OCI-LY7 (cell line): ENCODE data around the gene PLPP4. TPM values are rescaled to one million over a fixed set of nuclear protein-coding genes. Genes with fewer than 3 reads are reported as not detected.

Experiments used
- BruUV-seq: library from RNA; stranded (reverse); fragments of 400-500 nt; replicated peaks from 2 replicates; lab custom pipeline; 2021; lab: Mats Ljungman, UMichigan
- CTCF ChIA-PET: fragments of 300-600 bp; sonication (Branson Sonifier 250); formaldehyde crosslinking; loops from one replicate; lab custom pipeline; 2022; ENCODE audit warnings: antibody characterized with exemption; ENCODE audit not compliant: unreplicated experiment; lab: Charles Lee
- POLR2A ChIA-PET: fragments of 300-600 bp; sonication (Branson Sonifier 250); formaldehyde crosslinking; loops from one replicate; lab custom pipeline; 2022; ENCODE audit warnings: antibody characterized with exemption; lab: Charles Lee
- DNase-seq: peaks from one replicate; pipeline ENCODE4 v3.0.0-alpha.2; 2015; ENCODE audit warnings: low spot score
- H2AFZ ChIP-seq: fragments of 200-600 bp; sonication (generic), shearing (Covaris generic); 2 replicates; pipeline ENCODE4 v1.6.1; 2014; ENCODE audit warnings: mild to moderate bottlenecking, antibody characterized with exemption, low read length, moderate library complexity
- H3K27ac ChIP-seq: fragments of 200-600 bp; sonication (generic); 2 replicates; pipeline ENCODE4 v1.5.1; 2014; ENCODE audit warnings: mixed run types, low read depth, mild to moderate bottlenecking, moderate library complexity, low read length, inconsistent platforms; ENCODE audit not compliant: poor library complexity, severe bottlenecking
- H3K36me3 ChIP-seq: fragments of 200-600 bp; sonication (generic); 2 replicates; pipeline ENCODE4 v1.6.1; 2014; ENCODE audit warnings: mild to moderate bottlenecking, antibody characterized with exemption, low read length, moderate library complexity, mixed read lengths; ENCODE audit not compliant: insufficient read depth
- H3K4me1 ChIP-seq: fragments of 200-600 bp; sonication (generic); 2 replicates; pipeline ENCODE4 v1.5.1; 2014; ENCODE audit warnings: mild to moderate bottlenecking, low read length; ENCODE audit not compliant: insufficient read depth, poor library complexity, severe bottlenecking
- H3K4me2 ChIP-seq: fragments of 200-600 bp; sonication (generic); 2 replicates; pipeline ENCODE4 v1.6.1; 2014; ENCODE audit warnings: mild to moderate bottlenecking, low read length
- H3K4me3 ChIP-seq: fragments of 200-600 bp; sonication (generic); 2 replicates; pipeline ENCODE4 v1.5.1; 2014; ENCODE audit warnings: mild to moderate bottlenecking, low read depth, low read length; ENCODE audit not compliant: poor library complexity, severe bottlenecking
- H3K79me2 ChIP-seq: fragments of 200-600 bp; sonication (generic); 2 replicates; pipeline ENCODE4 v1.6.1; 2016; ENCODE audit warnings: low read depth, mild to moderate bottlenecking, low read length, moderate library complexity, mixed read lengths; ENCODE audit not compliant: insufficient read depth
- H3K9me2 ChIP-seq: fragments of 200-600 bp; sonication (generic); 2 replicates; pipeline ENCODE4 v1.6.1; 2016; ENCODE audit warnings: mild to moderate bottlenecking, low read length, mixed read lengths; ENCODE audit not compliant: insufficient read depth
- H3K9me3 ChIP-seq: fragments of 200-600 bp; sonication (generic); 2 replicates; pipeline ENCODE4 v1.6.1; 2014; ENCODE audit warnings: mild to moderate bottlenecking, mixed run types, low read length, mixed read lengths
- H4K20me1 ChIP-seq: fragments of 200-600 bp; sonication (generic); 2 replicates; pipeline ENCODE4 v1.6.1; 2014; ENCODE audit warnings: mild to moderate bottlenecking, antibody characterized with exemption, low read length, moderate library complexity, mixed read lengths; ENCODE audit not compliant: insufficient read depth
- CTCF ChIP-seq: fragments of 200-600 bp; sonication (generic); conservative IDR thresholded peaks from 2 replicates; pipeline ENCODE4 v1.5.1; 2014; ENCODE audit warnings: mild to moderate bottlenecking, antibody characterized with exemption, low read length, moderate library complexity, mixed read lengths
- EZH2phosphoT487 ChIP-seq: fragments of 200-600 bp; sonication (generic); IDR thresholded peaks from 2 replicates; pipeline ENCODE4 v1.6.1; 2018; ENCODE audit warnings: low read depth, borderline replicate concordance, mild to moderate bottlenecking, mixed run types, antibody characterized with exemption, low read length, moderate library complexity, mixed read lengths
- intact Hi-C: fragments of 100-400 bp; cut with micrococcal nuclease; formaldehyde crosslinking; loops from one replicate; pipeline ENCODE4 v1.10.0; 2022; ENCODE audit not compliant: unreplicated experiment
- total RNA-seq, 2 experiments: library from RNA; depleted of rRNA in 1 of 2; stranded (reverse); fragments of >200 nt in 1 of 2; shearing (Covaris generic) in 1 of 2; gene quantifications; 2 replicates each; pipeline ENCODE4 v1.2.3, GENCODE V29; 2014 to 2022

PLPP4 gene
- total RNA-seq, 2 experiments from 2014 or later, result not detected

GRCh38 chr10:120538091-120538490 lies 81.1 kb downstream of the PLPP4 start:
- ChIA-PET POLR2A (no interaction called here), CTCF (no interaction called here)
- H4K20me1 ChIP-seq, result no peaks in the 10 kb centered on the region
- no peaks in the 10 kb centered on the region for H3K4me1 ChIP-seq
- intact Hi-C loops, result no loop called here
- DNase-seq, result no peak
- no peak overlapping the region for H3K27ac ChIP-seq
- no peak overlapping the region for H2AFZ ChIP-seq
- BruUV-seq, result no TSS peak
- no peak overlapping the region for H3K4me2 ChIP-seq
- H3K9me2 ChIP-seq, result 0 out of 2 replicates have a peak, but pooled peaks cover 5% of the 10 kb centered on the region
- H3K79me2 ChIP-seq, result no peaks in the 10 kb centered on the region
- H3K4me3 ChIP-seq, result no peak overlapping the region
- H3K9me3 ChIP-seq, result no peaks in the 10 kb centered on the region
- TF ChIP-seq EZH2phosphoT487, result no peak
- no peak for TF ChIP-seq CTCF
- H3K36me3 ChIP-seq, result no peaks in the 10 kb centered on the region

GRCh38 chr10:120539076-120539475 lies 82.0 kb downstream of the PLPP4 start:
- no peak overlapping the region for H3K27ac ChIP-seq
- H3K4me3 ChIP-seq, result no peak overlapping the region
- ChIA-PET CTCF (no interaction called here), POLR2A (no interaction called here)
- no TSS peak for BruUV-seq
- H3K4me2 ChIP-seq, result no peak overlapping the region
- H3K9me3 ChIP-seq, result no peaks in the 10 kb centered on the region
- 0 out of 2 replicates have a peak, but pooled peaks cover 5% of the 10 kb centered on the region for H3K9me2 ChIP-seq
- no peaks in the 10 kb centered on the region for H3K79me2 ChIP-seq
- intact Hi-C loops, result no loop called here
- H3K36me3 ChIP-seq, result no peaks in the 10 kb centered on the region
- no peak overlapping the region for H2AFZ ChIP-seq
- TF ChIP-seq CTCF (no peak), EZH2phosphoT487 (no peak)
- H3K4me1 ChIP-seq, result no peaks in the 10 kb centered on the region
- H4K20me1 ChIP-seq, result no peaks in the 10 kb centered on the region
- no peak for DNase-seq

- H3K9me2 ChIP-seq, result 0 out of 2 replicates have a peak, but pooled peaks cover 5% of the 10 kb centered on the region
- H3K36me3 ChIP-seq, result no peaks in the 10 kb centered on the region
- H2AFZ ChIP-seq, result no peak overlapping the region
- no peak for DNase-seq
- H3K9me3 ChIP-seq, result no peaks in the 10 kb centered on the region
- no TSS peak for BruUV-seq
- POLR2A ChIA-PET, result no interaction called here
- H3K79me2 ChIP-seq, result no peaks in the 10 kb centered on the region
- H3K27ac ChIP-seq, result no peak overlapping the region
- H3K4me2 ChIP-seq, result no peak overlapping the region
- H3K4me1 ChIP-seq, result no peaks in the 10 kb centered on the region
- no peak for TF ChIP-seq EZH2phosphoT487
- TF ChIP-seq CTCF, result no peak
- CTCF ChIA-PET, result no interaction called here
- no peak overlapping the region for H3K4me3 ChIP-seq
- no peaks in the 10 kb centered on the region for H4K20me1 ChIP-seq
- intact Hi-C loops, result no loop called here
Observed at GRCh38 chr10:120540486-120540885, 83.5 kb downstream of the PLPP4 start.
